ENCODE data around the gene FXYD2. TPM values are rescaled to one million over a fixed set of nuclear protein-coding genes. Genes with fewer than 3 reads are reported as not detected.

The FXYD2 gene
- total and polyA plus RNA-seq, 12 donors = 0.40 to 6.0 (median 1.8) TPM

DNA sequence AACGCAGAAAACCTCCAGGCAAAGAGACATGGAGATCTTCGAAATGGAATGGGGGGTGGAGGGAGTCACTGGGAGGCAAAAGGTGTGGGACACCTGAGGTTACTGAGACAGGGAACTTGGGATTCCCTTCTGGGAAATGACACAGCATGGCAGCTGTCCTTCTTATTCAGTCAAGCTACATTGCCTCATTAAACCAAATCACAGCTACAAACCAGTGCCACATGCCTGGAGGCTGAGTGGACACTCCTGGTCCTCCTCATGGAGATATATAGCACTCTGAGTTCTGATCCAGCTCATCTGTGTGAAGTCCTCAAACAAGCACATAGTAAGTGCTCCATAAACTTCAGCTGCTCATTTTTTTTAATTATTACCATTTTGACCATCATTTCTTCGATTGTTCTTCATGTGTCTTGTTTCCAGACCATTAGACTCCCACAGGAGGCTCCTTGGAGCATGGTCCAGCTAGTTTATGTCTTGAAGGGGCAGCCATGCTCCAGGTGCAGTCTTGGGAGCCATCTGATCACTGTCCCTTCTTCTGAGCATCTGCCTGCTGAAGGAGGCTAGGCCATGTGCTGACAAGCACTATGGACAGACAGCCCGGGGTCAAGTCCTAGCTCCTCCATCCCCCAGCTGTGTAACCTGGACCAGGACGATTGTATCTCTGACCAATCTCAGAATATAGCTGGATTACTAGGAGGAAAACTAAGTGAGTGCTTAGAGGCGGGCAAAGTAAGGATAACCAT, 9.7 kb upstream of the FXYD2 start:
- peak in 1 of 2 donors; percentile 3 for DNase-seq
- WGBS, 2 donors = 93% methylated on average over 6 of the region's 6 CpGs
- TF ChIP-seq, protein P1, sequence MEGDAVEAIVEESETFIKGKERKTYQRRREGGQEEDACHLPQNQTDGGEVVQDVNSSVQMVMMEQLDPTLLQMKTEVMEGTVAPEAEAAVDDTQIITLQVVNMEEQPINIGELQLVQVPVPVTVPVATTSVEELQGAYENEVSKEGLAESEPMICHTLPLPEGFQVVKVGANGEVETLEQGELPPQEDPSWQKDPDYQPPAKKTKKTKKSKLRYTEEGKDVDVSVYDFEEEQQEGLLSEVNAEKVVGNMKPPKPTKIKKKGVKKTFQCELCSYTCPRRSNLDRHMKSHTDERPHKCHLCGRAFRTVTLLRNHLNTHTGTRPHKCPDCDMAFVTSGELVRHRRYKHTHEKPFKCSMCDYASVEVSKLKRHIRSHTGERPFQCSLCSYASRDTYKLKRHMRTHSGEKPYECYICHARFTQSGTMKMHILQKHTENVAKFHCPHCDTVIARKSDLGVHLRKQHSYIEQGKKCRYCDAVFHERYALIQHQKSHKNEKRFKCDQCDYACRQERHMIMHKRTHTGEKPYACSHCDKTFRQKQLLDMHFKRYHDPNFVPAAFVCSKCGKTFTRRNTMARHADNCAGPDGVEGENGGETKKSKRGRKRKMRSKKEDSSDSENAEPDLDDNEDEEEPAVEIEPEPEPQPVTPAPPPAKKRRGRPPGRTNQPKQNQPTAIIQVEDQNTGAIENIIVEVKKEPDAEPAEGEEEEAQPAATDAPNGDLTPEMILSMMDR (IDR thresholded peaks at IDR 0.05) = no peak
- H3K4me3 ChIP-seq = no peak overlapping the region
- H3K4me1 ChIP-seq = peaks cover 3 to 35% (median 24%) of the 10 kb centered on the region in 9 donors
- H3K9me3 ChIP-seq = no peaks in the 10 kb centered on the region
- intact Hi-C loops (cut with DNase I) = no loop called here
- peaks cover 0 to 54% (median 0%) of the 10 kb centered on the region in 9 donors for H3K36me3 ChIP-seq
- ATAC-seq = no peak
- no peaks in the 10 kb centered on the region for H3K27me3 ChIP-seq
- no peak overlapping the region for H3K27ac ChIP-seq

DNA sequence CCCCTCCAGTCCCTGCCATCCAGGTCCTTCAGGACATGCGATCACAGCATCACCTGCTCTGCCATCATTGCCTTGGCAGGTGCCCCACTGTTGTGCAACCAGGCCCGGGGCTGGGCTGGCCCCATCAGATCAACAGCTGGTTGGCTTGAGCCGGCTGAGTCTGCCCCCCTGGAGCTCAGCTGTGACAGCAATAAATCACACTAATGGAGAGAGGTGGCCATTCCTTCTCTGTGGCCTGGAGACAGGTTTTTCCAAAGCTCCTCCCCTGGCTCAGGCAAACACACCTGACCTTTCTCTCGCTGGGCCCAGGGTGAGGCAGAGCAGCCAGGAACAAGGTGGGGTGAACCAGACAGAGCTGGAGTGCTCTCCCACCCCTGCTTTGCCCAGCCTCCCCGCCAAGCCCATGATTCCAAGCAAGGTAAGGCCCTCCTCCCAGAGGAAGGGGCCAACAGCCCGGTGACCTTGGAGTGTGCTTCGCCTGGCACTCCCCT, 8.9 kb upstream of the FXYD2 start:
- TF ChIP-seq, protein P1 (IDR thresholded peaks at IDR 0.05) = no peak
- intact Hi-C loops (cut with DNase I) = no loop called here
- no peaks in the 10 kb centered on the region for H3K9me3 ChIP-seq
- DNase-seq (peak in 1 of 2 donors; percentile 2), ATAC-seq (peak in 2 of 8 donors; percentile 6 to 14)
- whole genome bisulfite sequencing, 2 donors = 56 to 60% methylated on average over 7 of the region's 7 CpGs
- H3K36me3 ChIP-seq = peaks cover 0 to 46% (median 0%) of the 10 kb centered on the region in 9 donors
- H3K4me1 ChIP-seq = peaks cover 3 to 43% (median 32%) of the 10 kb centered on the region in 9 donors
- H3K27me3 ChIP-seq = no peaks in the 10 kb centered on the region
- H3K27ac ChIP-seq = no peak overlapping the region
- H3K4me3 ChIP-seq = no peak overlapping the region

DNA sequence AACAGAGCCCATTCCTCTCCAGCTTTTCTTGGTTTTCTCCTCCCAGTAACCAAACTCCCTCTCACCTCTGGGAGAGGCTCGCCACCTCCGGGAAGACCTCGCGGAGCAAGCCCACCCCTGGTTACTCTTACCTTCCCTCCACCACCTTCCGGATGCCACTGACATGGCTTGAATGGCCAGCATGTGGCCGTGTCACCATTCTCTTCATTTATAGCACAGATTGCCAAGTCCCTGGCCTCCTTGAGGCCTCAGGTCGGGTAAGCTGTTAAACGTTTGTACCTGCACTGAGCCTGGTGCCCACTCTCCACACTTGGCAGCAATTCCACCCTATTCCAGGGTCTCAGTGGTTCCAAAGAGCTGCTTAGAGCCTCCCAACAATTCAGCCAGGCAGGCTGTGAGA, 8.0 kb upstream of the FXYD2 start:
- Histone ChIP-seq H3K4me3 (no peak overlapping the region), H3K9me3 (no peaks in the 10 kb centered on the region), H3K27ac (no peak overlapping the region), H3K4me1 (peaks cover 3 to 52% (median 34%) of the 10 kb centered on the region in 9 donors), H3K36me3 (peaks cover 0 to 36% (median 0%) of the 10 kb centered on the region in 9 donors), H3K27me3 (no peaks in the 10 kb centered on the region)
- WGBS, 2 donors = 95% methylated on average over 8 of the region's 8 CpGs
- no peak for DNase-seq
- TF ChIP-seq, protein P1 (IDR thresholded peaks at IDR 0.05) = no peak
- intact Hi-C loops (cut with DNase I) = no loop called here
- ATAC-seq = no peak

DNA sequence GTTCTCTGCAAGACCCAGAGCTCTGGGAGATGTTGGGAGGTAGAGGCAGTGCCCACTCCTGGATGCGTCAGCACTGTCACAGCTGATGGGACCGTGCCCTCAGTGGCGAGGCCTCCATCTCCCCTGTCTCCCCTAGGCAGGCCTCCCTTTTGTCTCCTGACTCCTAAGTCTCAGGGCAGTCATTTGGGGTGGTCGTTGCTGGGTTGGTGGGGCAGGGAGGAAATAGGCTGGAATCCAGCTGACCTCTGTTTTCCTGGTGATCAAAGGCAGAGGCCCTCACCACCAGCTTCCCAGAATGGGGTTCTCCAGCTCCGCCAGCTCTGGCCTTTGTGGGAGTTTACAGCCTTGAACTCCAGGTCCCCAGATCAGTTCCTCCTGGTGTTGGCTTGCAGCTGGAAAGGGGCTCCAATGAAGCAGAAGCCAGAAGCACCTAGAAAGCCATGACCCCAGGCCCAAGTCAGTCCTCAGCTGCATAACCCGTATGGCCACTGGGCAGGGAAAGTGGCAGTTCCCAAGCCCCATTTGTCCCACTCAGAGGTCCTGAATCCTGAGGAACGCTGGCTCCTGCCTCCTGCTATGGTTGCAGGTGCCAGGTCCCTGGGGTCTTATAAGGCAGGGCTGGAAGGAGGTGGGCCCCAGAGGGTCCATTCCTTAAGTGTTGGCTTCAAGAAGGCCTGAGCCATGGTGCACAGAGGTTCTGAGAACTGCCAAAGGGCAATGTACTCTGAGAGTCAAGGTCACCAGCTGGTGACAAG, 7.3 kb upstream of the FXYD2 start:
- no peaks in the 10 kb centered on the region for H3K27me3 ChIP-seq
- ATAC-seq = no peak

More for the DNA sequence above, 7.3 kb upstream of the FXYD2 start:
- no peak for DNase-seq
- WGBS, 2 donors = 83 to 87% methylated on average over 7 of the region's 7 CpGs
- Histone ChIP-seq H3K9me3 (no peaks in the 10 kb centered on the region), H3K36me3 (peaks cover 0 to 30% (median 0%) of the 10 kb centered on the region in 9 donors), H3K27ac (no peak overlapping the region), H3K4me1 (peaks cover 3 to 51% (median 34%) of the 10 kb centered on the region in 9 donors), H3K4me3 (no peak overlapping the region)
- intact Hi-C loops (cut with DNase I) = no loop called here
- TF ChIP-seq, protein P1 (IDR thresholded peaks at IDR 0.05) = no peak
